ENCODE data around the gene TRAF2. TPM values are rescaled to one million over a fixed set of nuclear protein-coding genes. Genes with fewer than 3 reads are reported as not detected.

TRAF2 gene
- total and polyA plus RNA-seq, 2 of the 13 experiments (the other 11 are each of a cell fraction or from before 2014, with no cell fraction given), result 12.4 to 13.6 TPM

GRCh38 chr9:136944519-136945332, 58.4 kb downstream of the TRAF2 start, which contains the start of the genes C8G and FBXW5 (continued):
- no peak for TF ChIP-seq SIN3A (IDR thresholded peaks at IDR 0.05; ENCODE audit: borderline replicate concordance, low read depth, low read length)
- TF ChIP-seq ZNF550 (CRISPR knock-in tag; IDR thresholded peaks at IDR 0.05; ENCODE audit: borderline replicate concordance), result no peak
- peak; percentile 57; the same call in 1 of the 2 replicates for TF ChIP-seq MED1 (CRISPR knock-in tag; IDR thresholded peaks at IDR 0.05)
- TF ChIP-seq ZNF841 (CRISPR knock-in tag; IDR thresholded peaks at IDR 0.05; ENCODE audit: borderline replicate concordance), result no peak
- TF ChIP-seq SRF (IDR thresholded peaks at IDR 0.05; ENCODE audit: low read depth, low read length), result peak; percentile 94
- TF ChIP-seq, protein P1, sequence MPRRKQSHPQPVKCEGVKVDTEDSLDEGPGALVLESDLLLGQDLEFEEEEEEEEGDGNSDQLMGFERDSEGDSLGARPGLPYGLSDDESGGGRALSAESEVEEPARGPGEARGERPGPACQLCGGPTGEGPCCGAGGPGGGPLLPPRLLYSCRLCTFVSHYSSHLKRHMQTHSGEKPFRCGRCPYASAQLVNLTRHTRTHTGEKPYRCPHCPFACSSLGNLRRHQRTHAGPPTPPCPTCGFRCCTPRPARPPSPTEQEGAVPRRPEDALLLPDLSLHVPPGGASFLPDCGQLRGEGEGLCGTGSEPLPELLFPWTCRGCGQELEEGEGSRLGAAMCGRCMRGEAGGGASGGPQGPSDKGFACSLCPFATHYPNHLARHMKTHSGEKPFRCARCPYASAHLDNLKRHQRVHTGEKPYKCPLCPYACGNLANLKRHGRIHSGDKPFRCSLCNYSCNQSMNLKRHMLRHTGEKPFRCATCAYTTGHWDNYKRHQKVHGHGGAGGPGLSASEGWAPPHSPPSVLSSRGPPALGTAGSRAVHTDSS (CRISPR knock-in tag; conservative IDR thresholded peaks at IDR 0.05), result no peak
- TF ChIP-seq, protein P2, sequence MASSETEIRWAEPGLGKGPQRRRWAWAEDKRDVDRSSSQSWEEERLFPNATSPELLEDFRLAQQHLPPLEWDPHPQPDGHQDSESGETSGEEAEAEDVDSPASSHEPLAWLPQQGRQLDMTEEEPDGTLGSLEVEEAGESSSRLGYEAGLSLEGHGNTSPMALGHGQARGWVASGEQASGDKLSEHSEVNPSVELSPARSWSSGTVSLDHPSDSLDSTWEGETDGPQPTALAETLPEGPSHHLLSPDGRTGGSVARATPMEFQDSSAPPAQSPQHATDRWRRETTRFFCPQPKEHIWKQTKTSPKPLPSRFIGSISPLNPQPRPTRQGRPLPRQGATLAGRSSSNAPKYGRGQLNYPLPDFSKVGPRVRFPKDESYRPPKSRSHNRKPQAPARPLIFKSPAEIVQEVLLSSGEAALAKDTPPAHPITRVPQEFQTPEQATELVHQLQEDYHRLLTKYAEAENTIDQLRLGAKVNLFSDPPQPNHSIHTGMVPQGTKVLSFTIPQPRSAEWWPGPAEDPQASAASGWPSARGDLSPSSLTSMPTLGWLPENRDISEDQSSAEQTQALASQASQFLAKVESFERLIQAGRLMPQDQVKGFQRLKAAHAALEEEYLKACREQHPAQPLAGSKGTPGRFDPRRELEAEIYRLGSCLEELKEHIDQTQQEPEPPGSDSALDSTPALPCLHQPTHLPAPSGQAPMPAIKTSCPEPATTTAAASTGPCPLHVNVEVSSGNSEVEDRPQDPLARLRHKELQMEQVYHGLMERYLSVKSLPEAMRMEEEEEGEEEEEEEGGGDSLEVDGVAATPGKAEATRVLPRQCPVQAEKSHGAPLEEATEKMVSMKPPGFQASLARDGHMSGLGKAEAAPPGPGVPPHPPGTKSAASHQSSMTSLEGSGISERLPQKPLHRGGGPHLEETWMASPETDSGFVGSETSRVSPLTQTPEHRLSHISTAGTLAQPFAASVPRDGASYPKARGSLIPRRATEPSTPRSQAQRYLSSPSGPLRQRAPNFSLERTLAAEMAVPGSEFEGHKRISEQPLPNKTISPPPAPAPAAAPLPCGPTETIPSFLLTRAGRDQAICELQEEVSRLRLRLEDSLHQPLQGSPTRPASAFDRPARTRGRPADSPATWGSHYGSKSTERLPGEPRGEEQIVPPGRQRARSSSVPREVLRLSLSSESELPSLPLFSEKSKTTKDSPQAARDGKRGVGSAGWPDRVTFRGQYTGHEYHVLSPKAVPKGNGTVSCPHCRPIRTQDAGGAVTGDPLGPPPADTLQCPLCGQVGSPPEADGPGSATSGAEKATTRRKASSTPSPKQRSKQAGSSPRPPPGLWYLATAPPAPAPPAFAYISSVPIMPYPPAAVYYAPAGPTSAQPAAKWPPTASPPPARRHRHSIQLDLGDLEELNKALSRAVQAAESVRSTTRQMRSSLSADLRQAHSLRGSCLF (CRISPR knock-in tag; IDR thresholded peaks at IDR 0.05; ENCODE audit: borderline replicate concordance), result no peak
- TF ChIP-seq TBL1XR1 (IDR thresholded peaks at IDR 0.05; ENCODE audit: borderline replicate concordance, low read length, partially characterized antibody), result no peak
- TF ChIP-seq ZNF432 (CRISPR knock-in tag; IDR thresholded peaks at IDR 0.05; ENCODE audit: borderline replicate concordance), result no peak
- TF ChIP-seq, protein P3, sequence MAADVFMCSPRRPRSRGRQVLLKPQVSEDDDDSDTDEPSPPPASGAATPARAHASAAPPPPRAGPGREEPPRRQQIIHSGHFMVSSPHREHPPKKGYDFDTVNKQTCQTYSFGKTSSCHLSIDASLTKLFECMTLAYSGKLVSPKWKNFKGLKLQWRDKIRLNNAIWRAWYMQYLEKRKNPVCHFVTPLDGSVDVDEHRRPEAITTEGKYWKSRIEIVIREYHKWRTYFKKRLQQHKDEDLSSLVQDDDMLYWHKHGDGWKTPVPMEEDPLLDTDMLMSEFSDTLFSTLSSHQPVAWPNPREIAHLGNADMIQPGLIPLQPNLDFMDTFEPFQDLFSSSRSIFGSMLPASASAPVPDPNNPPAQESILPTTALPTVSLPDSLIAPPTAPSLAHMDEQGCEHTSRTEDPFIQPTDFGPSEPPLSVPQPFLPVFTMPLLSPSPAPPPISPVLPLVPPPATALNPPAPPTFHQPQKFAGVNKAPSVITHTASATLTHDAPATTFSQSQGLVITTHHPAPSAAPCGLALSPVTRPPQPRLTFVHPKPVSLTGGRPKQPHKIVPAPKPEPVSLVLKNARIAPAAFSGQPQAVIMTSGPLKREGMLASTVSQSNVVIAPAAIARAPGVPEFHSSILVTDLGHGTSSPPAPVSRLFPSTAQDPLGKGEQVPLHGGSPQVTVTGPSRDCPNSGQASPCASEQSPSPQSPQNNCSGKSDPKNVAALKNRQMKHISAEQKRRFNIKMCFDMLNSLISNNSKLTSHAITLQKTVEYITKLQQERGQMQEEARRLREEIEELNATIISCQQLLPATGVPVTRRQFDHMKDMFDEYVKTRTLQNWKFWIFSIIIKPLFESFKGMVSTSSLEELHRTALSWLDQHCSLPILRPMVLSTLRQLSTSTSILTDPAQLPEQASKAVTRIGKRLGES (CRISPR knock-in tag; IDR thresholded peaks at IDR 0.05; ENCODE audit: borderline replicate concordance), result no peak
- TF ChIP-seq FOXO1 (CRISPR knock-in tag; IDR thresholded peaks at IDR 0.05), result 0 out of 2 replicates have a peak, but pooled peaks have one; percentile 27
- TF ChIP-seq ZBTB7B (CRISPR knock-in tag; IDR thresholded peaks at IDR 0.05), result peak; percentile 77; the same call in 1 of the 2 replicates
- TF ChIP-seq, protein P4, sequence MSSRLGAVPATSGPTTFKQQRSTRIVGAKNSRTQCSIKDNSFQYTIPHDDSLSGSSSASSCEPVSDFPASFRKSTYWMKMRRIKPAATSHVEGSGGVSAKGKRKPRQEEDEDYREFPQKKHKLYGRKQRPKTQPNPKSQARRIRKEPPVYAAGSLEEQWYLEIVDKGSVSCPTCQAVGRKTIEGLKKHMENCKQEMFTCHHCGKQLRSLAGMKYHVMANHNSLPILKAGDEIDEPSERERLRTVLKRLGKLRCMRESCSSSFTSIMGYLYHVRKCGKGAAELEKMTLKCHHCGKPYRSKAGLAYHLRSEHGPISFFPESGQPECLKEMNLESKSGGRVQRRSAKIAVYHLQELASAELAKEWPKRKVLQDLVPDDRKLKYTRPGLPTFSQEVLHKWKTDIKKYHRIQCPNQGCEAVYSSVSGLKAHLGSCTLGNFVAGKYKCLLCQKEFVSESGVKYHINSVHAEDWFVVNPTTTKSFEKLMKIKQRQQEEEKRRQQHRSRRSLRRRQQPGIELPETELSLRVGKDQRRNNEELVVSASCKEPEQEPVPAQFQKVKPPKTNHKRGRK (CRISPR knock-in tag; IDR thresholded peaks at IDR 0.05), result no peak
- TF ChIP-seq TSC22D2 (CRISPR knock-in tag; IDR thresholded peaks at IDR 0.05; ENCODE audit: borderline replicate concordance), result no peak
- TF ChIP-seq ZNF768 (CRISPR knock-in tag; IDR thresholded peaks at IDR 0.05), result no peak
- TF ChIP-seq JDP2 (CRISPR knock-in tag; IDR thresholded peaks at IDR 0.05; ENCODE audit: borderline replicate concordance), result no peak
